Left colon (tissue), 2 donors: ENCODE results near the gene NTNG1. TPM values are rescaled to one million over a fixed set of nuclear protein-coding genes. Genes with fewer than 3 reads are reported as not detected.

Experiments
- ATAC-seq: fragments of 200-7000 bp; cut with Tn5 transposase; one replicate; pipeline ENCODE4 v1.9.1; 2020; ENCODE audit warnings: mild to moderate bottlenecking, moderate library complexity
- DNase-seq, 2 donors: peaks; one replicate each; pipeline ENCODE4 v3.0.0-alpha.2; 2020
- intact Hi-C, 2 donors: fragments of 100-400 bp; cut with DNase I in 1 of 2; cut with micrococcal nuclease in 1 of 2; formaldehyde crosslinking; loops; one replicate each; pipeline versions ENCODE4 v1.11.2 to v1.14.0; 2022; cut with DNase I, micrococcal nuclease
- total RNA-seq, 2 donors: library from RNA; stranded (reverse); fragmentation: NEBNext Ultra II Directional; extraction: Animal tissue kit (Norgen Biotek cat#: 25700); gene quantifications; one replicate each; pipeline ENCODE4 v1.2.1, GENCODE V29; 2021
- donor health status: DM: no; HTN: no; CAD: no.
- donor health status: DM: yes; HTN: yes; CAD: no.

The NTNG1 gene
- total RNA-seq, 2 donors from 2014 or later, result 0.09 to 1.2 TPM

DNA sequence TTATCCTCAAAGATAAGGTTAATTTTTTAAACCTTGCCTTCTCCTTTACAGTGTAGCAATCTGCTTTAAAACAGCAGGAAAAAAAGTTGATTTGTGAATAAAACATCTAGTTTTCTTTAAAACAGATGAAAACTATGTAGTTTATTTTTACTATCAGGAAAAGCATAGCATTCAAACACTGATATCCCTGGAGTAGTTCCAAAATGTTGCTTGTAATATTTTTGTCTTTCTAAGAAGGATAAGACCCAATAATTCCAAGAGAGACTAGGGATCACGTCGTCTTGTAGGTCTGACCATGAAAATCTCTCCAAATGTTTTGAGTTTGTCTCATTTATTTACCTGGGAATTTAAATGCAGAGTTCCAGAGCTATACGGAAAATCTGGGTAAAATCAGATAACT lies 204.0 kb downstream of the NTNG1 start:
- intact Hi-C loops, result no loop called here
- no peak for ATAC-seq
- no peak for DNase-seq

DNA sequence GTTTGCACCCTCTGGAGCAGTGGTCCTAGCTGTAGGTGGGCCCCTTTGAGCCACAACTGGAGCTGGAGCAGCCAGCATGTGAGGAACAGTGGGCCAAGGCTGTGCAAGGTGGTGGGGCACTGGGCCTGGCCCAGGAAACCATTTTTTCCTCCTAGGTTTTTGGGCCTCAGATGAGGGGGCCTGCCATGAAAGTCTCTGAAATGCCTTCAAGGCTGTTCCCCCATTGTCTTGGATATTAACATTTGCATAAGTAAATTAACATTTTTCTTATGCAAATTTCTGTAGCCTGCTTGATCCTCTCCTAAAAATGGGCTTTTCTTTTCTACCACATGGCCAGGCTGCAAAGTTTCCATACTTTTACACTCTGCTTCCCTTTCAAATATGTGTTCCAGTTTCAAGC lies 212.0 kb downstream of the NTNG1 start:
- DNase-seq, result no peak
- intact Hi-C loops, result no loop called here
- no peak for ATAC-seq

DNA sequence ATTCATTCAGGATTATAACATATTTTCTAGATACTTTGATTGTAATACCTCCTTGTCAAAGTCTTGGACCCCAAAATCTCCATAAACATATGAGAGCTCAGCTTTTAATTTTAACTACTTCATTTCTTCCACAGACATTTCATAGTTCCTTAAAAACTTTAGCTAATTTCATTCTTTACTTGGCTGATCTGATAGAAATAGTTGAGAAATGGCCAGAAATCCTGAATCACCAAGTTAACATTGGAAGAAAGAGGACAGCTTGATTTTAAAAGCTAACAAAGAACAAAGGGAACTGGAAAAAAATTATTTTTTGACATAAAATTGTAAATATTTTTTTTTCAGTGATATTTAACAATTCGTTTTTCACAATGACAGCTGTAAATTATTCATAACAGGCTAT lies 216.5 kb downstream of the NTNG1 start:
- ATAC-seq (no peak), DNase-seq (no peak)
- intact Hi-C loops, result no loop called here

DNA sequence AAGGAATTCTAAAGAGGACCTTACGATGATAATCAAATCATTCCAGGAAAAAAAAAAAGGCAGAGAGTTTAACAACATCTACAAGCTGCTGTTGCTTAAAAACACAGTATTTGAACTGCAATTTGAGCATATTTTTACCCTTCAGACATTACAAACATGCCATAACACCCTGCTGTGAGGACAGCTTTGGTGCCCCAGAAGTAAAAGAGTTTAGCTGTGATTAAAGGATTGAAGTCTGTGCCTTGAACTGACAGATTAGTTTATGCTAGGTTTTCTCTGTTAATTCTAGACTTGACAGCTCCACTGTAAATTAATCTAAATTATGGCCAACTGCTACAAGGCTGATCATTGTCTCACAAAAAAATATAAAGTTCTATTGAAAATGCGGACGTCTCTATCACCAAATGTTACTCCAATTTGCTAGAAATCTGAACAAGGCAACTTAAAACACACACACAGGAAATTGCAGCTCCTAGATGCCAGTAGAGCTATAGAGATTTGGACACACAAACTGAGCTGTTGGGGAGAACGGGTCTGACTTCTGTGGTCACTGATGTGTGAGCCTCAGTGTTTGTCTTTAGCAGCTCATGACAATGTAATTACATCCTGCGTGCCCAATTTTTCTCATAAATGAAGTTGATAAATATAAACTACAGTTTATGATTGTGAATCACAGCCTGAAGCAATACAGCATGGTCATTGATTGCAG lies 217.9 kb downstream of the NTNG1 start:
- ATAC-seq (no peak), DNase-seq (no peak)
- intact Hi-C loops, result no loop called here

DNA sequence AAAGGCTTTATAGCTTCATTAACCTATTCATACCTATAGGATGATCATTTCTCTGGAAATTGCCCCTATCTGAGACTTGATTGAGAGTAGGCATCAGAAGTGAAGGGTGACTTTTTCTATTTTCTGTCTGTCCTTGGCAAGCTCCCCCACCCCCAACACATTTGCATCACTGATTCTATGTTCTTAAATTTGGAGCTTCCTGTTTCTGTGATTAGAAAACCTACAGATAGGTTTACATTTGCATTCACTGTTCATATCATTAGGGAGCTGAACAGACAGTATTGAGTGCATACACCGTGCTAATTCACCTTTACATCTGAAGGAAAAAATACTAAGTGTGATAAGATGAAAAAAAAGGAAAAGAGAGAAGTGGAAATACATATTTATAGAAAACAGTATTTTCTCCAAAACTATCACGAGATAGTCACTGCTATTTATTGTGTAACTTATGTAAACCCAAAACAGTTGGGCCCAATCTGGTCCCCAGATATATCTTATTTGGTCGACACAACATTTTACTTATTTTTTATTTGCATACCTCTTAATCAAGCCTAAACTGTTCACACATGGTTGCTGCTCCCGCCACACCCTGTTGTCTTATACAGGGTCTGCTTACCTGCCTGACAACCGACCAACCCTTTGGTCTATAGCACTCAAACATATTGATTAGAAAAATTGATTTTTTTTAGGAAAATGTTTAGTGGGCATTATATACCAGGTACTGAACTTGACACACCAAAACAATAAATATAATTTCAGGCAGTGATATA lies 218.8 kb downstream of the NTNG1 start:
- ATAC-seq, result no peak
- DNase-seq, result no peak
- intact Hi-C loops, result no loop called here

DNA sequence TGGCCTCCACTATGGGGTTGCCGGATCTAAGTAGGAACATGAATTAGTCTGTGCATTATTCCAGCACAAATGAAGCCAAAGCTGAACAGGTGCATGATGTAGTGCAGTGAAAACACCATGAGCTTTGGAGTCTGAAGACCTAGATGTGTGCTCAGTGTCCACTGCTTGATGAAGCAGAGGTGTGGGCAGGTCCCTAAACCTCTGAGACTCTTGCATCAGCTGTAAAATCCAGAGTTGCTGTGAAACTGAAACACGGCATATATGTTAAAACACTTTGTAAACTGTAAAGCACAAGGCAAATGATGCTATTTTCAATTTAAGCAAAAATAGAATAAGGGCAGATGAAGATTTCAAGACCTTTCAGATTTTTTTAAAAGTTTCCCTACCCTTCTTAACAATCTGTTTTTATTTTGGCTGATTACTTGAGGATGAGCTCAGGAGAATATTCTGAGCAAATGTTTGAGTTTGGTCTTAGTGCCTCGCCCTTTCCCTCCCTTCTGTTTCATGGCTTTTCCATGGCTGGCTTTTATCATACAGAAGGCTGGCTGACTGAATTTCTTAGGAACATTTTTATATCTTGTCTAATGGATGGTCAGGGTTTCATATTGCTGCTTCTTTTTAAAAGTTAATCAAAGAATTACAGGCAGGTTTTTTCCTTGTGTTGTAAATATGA lies 221.8 kb downstream of the NTNG1 start:
- DNase-seq, result no peak

DNA sequence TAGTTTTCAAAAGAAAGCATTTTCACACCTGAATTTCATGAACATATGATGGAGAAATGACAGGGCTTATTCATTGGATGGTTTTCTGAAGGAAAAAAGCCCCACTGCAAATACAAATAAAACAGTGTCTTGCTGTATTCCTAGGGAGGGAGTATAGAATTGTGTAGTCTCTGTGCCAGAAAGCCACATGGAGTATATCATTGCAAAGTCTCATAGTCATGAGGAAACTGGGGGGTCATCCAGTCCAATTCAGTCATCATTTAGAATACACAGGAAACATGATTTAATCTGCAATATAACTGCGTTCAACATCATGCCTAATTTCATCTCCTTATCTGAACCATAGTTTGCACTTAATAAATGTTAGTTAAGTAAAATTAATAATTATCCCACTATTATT lies 222.3 kb downstream of the NTNG1 start:
- intact Hi-C loops, result no loop called here
- ATAC-seq (no peak), DNase-seq (no peak)

More for the DNA sequence above, 221.8 kb downstream of the NTNG1 start:
- ATAC-seq, result no peak
- intact Hi-C loops, result no loop called here

DNA sequence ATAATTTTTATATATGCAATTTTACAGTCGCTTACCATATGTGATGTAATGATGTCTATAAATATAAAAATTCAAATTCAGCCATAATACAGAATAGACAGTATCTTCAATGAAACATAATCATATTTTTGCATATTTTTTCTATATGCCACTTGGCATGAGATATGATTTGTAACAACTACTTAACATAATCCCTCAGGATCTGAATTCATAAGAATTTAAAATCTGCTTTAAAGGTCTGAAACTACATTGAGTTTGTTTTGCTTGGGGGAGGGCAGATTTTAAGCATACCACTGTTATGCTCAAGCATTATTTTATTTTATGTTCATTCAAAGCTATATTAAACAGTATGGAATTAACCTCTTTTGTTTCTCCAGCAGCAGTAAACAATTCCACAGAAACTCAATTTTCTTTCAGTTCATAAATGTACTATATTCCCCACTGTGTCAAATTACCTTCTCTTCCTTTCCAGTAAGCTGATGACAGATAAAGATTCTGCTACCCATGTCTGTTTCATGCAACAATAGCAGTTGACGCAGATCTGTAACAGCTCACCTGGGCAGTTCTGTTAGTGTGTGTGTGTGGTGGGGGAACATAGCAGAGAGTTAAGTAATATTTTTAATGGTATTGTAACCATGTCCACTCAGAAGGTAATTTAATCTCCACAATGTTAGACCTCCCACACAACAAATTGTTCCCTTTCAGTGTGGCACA lies 224.8 kb downstream of the NTNG1 start:
- ATAC-seq (no peak), DNase-seq (no peak)
- intact Hi-C loops, result no loop called here

DNA sequence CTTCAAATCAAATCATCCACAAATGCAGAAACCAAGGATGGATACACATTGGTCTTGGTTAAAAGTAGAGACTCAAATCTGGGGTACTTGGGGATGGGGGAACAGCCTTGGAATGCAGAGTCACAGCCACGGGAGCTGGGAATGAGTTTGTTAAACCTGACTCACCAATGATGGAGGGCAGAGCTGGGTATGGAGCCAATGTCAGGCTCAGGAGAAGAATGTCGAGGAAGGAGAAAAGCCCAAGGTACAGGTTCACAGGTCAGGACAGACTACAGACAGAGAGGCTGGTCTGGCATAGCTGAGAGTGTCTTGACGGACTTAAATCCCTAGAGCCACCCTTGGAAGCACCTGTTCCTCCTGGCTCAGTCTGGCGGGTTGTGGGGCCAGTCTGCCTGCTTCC lies 237.6 kb downstream of the NTNG1 start:
- DNase-seq (no peak), ATAC-seq (no peak)
- intact Hi-C loops, result no loop called here

DNA sequence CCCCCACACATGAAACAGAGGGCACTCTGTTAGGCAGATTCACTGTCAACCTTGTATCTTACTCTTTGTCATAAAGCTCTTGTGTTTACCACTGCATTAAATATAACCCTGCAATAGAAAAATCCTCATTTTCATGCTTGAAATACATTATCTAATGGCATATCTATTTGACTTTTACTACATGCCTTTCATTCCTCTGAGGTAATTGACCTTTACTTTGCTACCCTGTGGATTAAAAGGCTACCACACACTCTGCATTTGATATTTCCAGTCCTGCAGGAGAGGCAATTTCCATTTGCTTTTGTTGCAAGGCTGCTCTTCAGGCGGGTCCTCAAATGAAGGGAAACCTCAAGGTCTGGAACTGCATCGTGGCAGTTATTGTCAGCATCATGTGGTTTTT lies 238.0 kb downstream of the NTNG1 start:
- DNase-seq (no peak), ATAC-seq (no peak)
- intact Hi-C loops, result no loop called here

DNA sequence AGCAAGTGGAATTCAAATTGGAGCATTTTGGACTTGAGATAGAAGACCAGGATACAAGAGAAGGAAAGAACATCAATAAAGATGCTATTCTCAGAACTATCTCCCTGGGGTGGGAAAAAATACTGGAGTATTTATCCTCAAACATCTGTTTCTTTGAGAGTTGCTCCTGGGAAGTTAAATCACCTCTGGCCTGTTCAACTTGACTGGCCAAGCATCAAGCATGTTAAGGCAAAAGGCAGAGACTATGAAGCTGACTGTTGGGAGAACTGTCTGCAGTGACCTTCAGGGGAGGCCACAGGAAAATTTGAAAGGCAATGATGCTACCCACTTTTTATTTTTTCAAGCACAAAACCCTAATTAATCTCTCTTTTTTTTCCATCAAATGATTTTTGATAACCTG lies 239.0 kb downstream of the NTNG1 start:
- intact Hi-C loops, result no loop called here
- no peak for DNase-seq
- ATAC-seq, result no peak

DNA sequence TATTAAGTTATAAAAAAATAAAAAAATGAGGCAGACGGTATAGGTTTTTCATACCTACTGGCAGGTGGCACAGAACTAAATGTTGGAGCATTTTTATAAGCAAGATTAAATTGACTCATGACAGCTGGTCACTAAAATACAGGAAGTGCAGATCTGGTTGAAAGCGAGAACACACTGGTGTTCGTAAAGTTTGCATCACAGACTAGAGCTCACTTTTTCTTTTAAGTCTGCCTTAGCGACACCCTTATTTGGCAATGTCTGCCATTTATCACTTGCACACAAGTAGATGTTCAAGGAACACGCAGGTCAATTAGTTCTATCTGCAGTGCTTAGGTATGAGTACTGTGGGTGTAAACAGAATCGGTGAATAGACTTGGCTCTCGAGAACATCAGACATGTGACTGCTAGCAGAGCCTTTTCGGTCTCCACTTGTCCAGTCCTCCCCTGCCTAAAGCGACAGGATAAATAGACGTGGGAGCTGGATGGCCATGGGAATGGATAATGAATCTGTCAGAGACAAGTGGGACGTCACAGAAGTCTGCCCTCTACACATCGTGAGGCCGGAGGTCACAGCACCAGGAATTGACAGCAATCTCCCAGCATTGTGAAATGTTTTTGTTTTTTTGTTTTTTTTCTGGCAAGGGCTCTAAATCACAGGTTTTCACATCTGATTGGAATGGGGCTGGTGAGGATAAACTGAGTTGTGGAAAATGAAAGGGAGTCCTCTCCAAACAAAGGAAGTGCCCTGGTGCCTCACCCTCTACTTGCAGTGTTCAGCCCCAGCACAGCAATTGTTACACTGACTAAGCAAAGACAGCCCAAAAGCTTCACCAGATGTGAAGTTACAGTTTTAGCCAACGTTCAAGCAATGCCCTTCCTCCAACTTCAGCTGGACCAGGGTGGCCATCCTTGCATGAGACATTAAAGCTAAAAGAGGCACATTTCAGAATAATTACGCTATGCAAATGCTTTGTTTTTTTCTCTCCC lies 248.9 kb downstream of the NTNG1 start:
- ATAC-seq (no peak), DNase-seq (no peak)
- intact Hi-C loops, result no loop called here

DNA sequence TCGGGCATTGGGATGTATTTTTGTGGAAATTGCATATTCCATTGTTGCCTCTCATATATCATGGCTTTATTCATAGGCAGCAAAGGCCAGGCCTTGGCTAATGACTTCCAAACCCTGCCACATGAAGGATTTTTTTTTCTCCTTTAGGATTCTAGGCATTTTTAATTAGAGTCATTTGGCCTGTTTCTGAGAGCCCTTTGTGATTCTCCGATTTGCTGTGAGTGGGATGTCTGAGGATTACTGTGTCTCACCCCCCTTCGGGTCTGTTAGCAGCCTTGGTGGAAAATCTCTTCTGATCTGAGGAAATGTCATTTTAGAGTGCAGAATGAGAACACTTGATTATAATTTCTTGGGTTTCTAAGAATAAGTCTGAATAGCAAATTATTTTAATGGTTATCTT lies 253.5 kb downstream of the NTNG1 start:
- intact Hi-C loops, result no loop called here
- DNase-seq, result no peak
- no peak for ATAC-seq

DNA sequence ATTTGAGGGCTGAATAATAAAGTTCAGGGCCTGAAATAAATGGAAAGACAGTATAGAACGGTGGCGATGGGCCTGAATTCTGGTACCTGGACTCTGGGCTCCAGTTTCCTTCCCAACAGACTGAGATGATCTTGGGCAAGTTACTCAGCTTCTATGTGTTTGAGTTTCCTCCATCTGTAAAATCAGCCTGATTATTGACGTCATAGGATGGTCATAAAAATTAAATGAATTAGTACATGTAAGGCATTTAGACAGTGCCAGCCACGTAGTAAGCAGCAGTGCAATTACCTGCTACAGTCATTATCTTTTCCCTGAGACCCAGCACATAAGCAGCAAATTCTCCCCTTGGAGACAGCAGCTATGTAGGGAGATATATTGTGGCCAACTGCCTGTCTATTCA lies 260.9 kb downstream of the NTNG1 start:
- intact Hi-C loops, result no loop called here
- no peak for ATAC-seq
- no peak for DNase-seq

DNA sequence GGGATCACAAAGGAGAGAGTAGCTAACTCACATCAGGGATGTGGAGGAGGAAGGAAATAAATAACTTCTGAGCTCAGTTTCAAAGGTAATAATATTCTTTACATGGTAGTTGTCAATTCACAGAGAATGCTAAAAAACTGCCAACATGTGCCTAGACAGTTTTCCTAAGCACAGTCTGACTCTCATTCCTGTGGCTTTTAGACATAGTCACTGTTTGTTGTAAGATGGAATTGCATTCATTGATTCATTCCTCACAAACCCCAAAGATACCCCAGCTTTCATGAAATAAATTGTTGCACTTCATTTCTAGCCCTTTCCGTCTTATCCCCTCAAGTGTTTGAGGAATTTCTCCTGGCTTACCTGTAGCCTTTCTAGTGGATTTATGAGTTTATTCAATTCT lies 263.9 kb downstream of the NTNG1 start:
- intact Hi-C loops, result no loop called here
- DNase-seq, result no peak
- no peak for ATAC-seq

DNA sequence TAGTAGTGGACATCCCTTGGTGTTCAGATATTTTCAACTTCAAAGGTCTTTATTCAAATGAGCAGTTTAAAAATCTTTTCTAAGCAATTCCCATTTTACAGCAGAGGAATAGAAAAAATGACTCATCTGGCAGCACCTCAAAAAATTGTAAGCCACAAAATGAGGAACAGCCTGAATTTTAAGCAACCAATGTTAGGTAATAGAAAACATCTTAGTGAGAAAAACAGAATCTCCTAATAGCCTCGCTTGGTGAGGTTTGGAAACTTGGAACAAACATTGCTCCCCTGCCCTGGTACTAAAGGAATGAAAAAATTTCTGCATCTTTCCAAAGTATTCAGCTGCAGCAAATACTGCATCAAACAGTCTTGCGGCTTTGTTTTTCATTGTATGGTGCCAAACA lies 264.4 kb downstream of the NTNG1 start:
- ATAC-seq, result no peak
- no peak for DNase-seq
- intact Hi-C loops, result no loop called here

DNA sequence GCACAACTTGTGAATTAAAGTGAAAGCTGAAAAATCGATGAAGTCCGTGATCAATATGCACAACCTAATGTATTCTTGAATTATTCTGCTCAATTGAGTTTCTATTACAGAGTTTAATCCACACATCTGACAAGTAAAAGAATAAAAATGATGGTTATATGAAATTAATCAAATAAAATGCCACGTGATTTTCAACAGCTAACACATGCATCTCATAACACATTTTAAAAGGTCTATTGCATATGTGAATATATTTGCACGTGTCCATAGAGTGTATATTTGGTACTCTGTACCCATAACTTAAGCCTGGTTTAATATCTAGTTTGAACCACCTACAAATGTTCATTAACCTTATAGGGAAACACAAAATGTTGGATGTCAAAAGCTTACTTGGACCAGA lies 266.2 kb downstream of the NTNG1 start:
- intact Hi-C loops, result no loop called here
- DNase-seq (no peak), ATAC-seq (no peak)

DNA sequence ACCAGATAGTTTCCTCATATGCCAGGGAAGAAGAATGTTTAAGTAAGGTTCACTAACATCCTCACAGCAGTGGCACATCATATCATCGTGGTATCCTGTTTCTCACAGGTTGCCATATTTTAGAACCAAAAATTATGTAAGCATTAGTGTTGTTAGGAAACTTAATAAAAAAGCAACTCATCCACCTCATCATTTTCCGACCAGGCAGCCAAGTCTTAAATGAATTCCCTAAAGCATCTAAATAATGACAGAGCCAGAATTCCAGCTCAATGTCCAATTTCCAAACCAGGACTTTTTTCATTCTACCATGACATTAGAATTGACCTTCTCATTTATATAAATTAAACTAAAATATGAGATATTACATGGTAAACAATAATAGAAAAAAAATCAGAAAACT lies 272.7 kb downstream of the NTNG1 start:
- DNase-seq, result no peak
- intact Hi-C loops, result no loop called here

DNA sequence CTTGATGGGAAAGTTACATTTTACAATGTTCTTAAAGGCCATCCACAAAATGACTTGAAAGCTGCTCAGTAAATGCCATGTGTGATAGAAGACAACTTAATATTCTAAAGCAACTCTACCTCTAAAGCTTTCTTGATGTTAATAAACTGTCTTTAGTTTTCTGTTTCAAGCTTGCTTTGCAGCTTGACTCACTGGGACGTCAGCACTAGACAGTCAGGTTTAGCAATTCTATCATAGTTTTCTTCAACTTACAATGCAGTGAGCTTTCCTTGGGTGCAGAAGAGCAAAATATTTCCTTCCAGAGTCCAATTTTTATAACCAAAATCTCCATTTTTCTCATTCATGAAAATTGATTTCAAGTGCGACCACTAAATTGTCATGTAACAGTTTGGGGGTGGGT lies 273.1 kb downstream of the NTNG1 start:
- no peak for DNase-seq
- ATAC-seq, result no peak
- intact Hi-C loops, result no loop called here

More for the DNA sequence above, 272.7 kb downstream of the NTNG1 start:
- no peak for ATAC-seq
